ENCODE data around the gene RALGAPA2. TPM values are rescaled to one million over a fixed set of nuclear protein-coding genes. Genes with fewer than 3 reads are reported as not detected.

RALGAPA2 gene
- total and polyA plus RNA-seq, 9 donors = 8.4 to 31.7 (median 19.9) TPM

GRCh38 chr20:20535051-20535450 lies 177.4 kb downstream of the RALGAPA2 start:
- no peak for TF ChIP-seq EP300 (IDR thresholded peaks at IDR 0.05)
- TF ChIP-seq CTCF (IDR thresholded peaks at IDR 0.05) = no peak
- no peak for TF ChIP-seq POLR2A (IDR thresholded peaks at IDR 0.05)
- intact Hi-C loops (cut with DNase I) = no loop called here
- H3K4me3 ChIP-seq = no peak overlapping the region
- H3K36me3 ChIP-seq = no peaks in the 10 kb centered on the region
- no peak overlapping the region for H3K27ac ChIP-seq
- no peaks in the 10 kb centered on the region for H3K9me3 ChIP-seq
- 78 to 82% (median 80%) methylated on average over 3 of the region's 3 CpGs for WGBS, 3 donors
- H3K27me3 ChIP-seq = no peaks in the 10 kb centered on the region
- H3K4me1 ChIP-seq (ENCODE audit: insufficient read depth) = no peaks in the 10 kb centered on the region
- no peak for DNase-seq

GRCh38 chr20:20531283-20531682 lies 181.2 kb downstream of the RALGAPA2 start:
- TF ChIP-seq POLR2A (IDR thresholded peaks at IDR 0.05) (no peak), EP300 (IDR thresholded peaks at IDR 0.05) (no peak), CTCF (IDR thresholded peaks at IDR 0.05) (no peak)
- H3K9me3 ChIP-seq = no peaks in the 10 kb centered on the region
- H3K4me3 ChIP-seq = no peak overlapping the region
- intact Hi-C loops (cut with DNase I) = no loop called here
- no peaks in the 10 kb centered on the region for H3K36me3 ChIP-seq
- no peak overlapping the region for H3K27ac ChIP-seq
- no peaks in the 10 kb centered on the region for H3K4me1 ChIP-seq (ENCODE audit: insufficient read depth)
- no peaks in the 10 kb centered on the region for H3K27me3 ChIP-seq
- 92 to 93% (median 92%) methylated on average over 6 of the region's 6 CpGs for WGBS, 3 donors
- no peak for DNase-seq

- H3K27ac ChIP-seq = no peak overlapping the region
- H3K4me1 ChIP-seq (ENCODE audit: insufficient read depth) = no peaks in the 10 kb centered on the region
- 91 to 93% (median 92%) methylated on average over 7 of the region's 7 CpGs for WGBS, 3 donors
- DNase-seq = no peak
- TF ChIP-seq CTCF (IDR thresholded peaks at IDR 0.05) = no peak
- TF ChIP-seq POLR2A (IDR thresholded peaks at IDR 0.05) = no peak
- H3K36me3 ChIP-seq = no peaks in the 10 kb centered on the region
- H3K27me3 ChIP-seq = no peaks in the 10 kb centered on the region
- no peaks in the 10 kb centered on the region for H3K9me3 ChIP-seq
- no peak overlapping the region for H3K4me3 ChIP-seq
- intact Hi-C loops (cut with DNase I) = no loop called here
Observed at GRCh38 chr20:20530428-20531151, 181.9 kb downstream of the RALGAPA2 start.

GRCh38 chr20:20529597-20529996 lies 182.8 kb downstream of the RALGAPA2 start:
- Histone ChIP-seq H3K4me3 (no peak overlapping the region), H3K36me3 (no peaks in the 10 kb centered on the region), H3K4me1 (ENCODE audit: insufficient read depth) (no peaks in the 10 kb centered on the region), H3K27ac (no peak overlapping the region), H3K27me3 (no peaks in the 10 kb centered on the region), H3K9me3 (no peaks in the 10 kb centered on the region)
- 95 to 98% (median 95%) methylated on average over 4 of the region's 4 CpGs for WGBS, 3 donors
- intact Hi-C loops (cut with DNase I) = no loop called here
- TF ChIP-seq CTCF (IDR thresholded peaks at IDR 0.05) (no peak), POLR2A (IDR thresholded peaks at IDR 0.05) (no peak), EP300 (IDR thresholded peaks at IDR 0.05) (no peak)
- DNase-seq = no peak

All from ovary (tissue), 9 donors.